GM18526 (cell line): ENCODE data around the gene MROH7.

Source experiments
- POLR2A ChIP-seq: IDR thresholded peaks from 3 replicates; pipeline ENCODE4 v1.6.1; 2011; ENCODE audit not compliant: insufficient read length; ENCODE audit errors: extremely low read depth

MROH7 gene

DNA sequence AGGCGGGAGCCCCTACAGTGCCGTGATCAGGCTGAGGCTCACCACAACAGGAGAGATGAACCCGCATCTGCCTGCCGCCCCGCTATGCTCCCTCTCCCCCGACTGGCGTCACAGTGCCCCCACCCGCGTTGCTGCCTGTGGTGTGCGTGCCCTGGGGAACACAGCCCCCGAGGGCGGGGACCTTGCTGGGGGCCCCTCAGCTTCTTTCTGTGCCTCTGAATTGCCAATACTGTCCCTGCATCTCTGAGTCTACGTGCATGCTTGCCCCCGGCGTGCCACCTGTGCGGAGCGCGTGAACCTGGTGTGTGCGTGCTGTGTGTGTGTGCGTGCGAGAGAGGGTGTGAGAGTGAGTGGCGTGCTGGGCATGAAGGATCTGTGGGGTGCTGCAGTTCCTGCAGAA lies 112.5 kb downstream of the MROH7 start:
- no peak for TF ChIP-seq POLR2A

DNA sequence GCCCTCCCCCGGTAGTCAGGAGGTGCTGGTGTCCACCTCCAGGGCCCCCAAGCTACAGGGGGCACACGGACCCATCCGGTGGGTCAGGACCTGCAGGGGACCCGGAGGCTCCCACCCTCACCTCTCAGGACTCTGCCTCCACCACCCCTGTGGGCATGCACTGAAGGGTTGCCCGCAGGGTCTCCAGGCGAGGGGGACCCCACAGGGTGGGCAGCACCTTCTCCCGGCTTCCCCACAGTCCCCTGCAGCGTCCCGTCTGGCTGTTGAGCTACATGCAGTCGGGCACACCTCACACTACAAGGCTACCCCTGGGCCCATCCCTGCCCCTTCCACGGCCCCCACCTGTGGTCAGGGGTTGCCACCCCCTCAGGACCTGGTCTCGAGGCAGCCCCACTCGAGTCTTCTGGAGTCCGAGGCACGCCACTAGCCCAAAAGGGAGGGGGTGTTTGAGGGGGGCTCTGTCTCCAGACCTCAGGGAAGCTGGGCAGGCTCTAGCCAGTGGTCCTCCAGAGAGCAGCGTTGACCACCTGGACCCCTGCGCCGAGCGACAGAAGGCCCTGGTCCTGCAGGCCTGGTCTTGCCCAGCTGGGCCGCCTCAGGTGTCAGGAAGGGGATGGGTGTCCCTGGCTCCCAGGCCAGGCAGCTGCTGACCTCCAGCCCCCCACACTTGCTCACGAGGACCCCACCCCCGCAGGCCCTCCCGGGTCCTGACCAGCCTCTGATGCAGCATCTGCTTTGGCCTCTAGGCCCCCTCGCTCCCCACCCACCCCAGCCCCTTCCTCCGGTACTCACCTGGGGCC lies 113.1 kb downstream of the MROH7 start:
- no peak for TF ChIP-seq POLR2A

DNA sequence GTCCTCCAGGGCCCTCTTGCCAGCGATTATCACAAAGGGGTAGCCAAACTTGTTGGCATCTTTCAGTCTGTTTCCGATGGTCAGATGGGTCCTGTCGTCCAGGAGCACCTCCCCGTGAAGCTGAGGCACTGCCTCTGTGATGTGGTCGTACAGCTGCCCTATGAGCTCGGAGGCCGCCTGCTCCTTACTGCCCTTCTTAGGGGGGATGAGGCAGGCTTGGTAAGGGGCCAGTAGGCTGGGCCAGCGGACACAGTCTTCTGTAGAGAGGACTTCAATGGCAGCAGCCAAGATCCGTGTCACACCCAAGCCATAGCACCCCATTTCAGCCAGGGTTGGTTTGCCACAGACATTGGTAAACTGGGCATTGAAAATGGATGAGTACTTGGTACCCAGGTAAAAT lies 116.2 kb downstream of the MROH7 start:
- TF ChIP-seq POLR2A: no peak

DNA sequence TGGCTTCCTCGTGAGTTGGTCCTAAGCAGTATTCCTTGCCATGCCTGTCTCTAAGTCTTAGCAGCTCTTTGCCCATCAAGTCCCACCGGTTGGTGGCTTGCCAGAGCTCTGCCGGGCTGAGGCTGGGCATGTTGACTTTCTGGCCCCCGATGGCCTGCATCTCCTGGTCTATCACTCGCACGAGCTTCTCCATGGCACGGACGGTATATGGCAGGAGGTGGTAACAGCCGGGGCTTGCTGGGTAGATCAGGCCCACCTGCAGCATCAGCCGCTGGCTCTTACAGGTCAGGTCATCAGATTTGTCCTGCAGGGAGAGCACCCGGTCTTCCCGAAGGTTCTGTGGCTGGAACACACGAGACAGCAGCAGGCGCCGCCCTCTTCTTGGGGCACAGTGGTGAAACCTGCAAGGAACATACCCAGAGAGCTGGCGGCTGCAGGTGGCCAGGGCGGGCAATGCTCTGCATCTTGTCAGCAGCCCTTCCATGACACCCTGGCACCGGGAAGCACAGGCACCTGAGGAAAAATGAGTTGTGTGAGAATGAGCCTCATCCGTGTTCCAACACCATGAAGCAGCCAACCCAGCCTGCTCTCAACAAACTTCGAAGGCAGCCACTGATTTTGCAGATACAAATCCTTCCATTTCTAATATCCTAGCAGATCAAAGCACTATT lies 117.2 kb downstream of the MROH7 start:
- TF ChIP-seq POLR2A: no peak
